A673 (cell line): Measurements from ENCODE around the gene KCNQ4. TPM values are rescaled to one million over a fixed set of nuclear protein-coding genes. Genes with fewer than 3 reads are reported as not detected.

ENCODE experiments used
- BruUV-seq: library from RNA; stranded (reverse); fragments of 400-500 nt; replicated peaks from 2 replicates; lab custom pipeline; 2021; lab: Mats Ljungman, UMichigan
- CTCF ChIA-PET: fragments of 300-600 bp; sonication (Branson Sonifier 250); formaldehyde crosslinking; loops from one replicate; lab custom pipeline; 2022; ENCODE audit warnings: antibody characterized with exemption; lab: Charles Lee
- POLR2A ChIA-PET: fragments of 300-600 bp; sonication (Branson Sonifier 250); formaldehyde crosslinking; loops from one replicate; lab custom pipeline; 2022; ENCODE audit warnings: antibody characterized with exemption; ENCODE audit not compliant: low non-redundant PET; lab: Charles Lee
- DNase-seq: peaks from one replicate; pipeline ENCODE4 v3.0.0-alpha.2; 2015; ENCODE audit warnings: low spot score
- H3K27ac ChIP-seq: fragments of 200-600 bp; sonication (generic); 2 replicates; pipeline ENCODE4 v1.5.1; 2016; ENCODE audit warnings: mixed run types, low read depth, mild to moderate bottlenecking, mixed read lengths, antibody characterized with exemption, low read length; ENCODE audit not compliant: poor library complexity, severe bottlenecking
- H3K27me3 ChIP-seq: fragments of 200-600 bp; sonication (generic); replicated peaks from 2 replicates; pipeline ENCODE4 v1.6.1; 2017; ENCODE audit warnings: mixed run types, low read depth, mild to moderate bottlenecking, mixed read lengths, antibody characterized with exemption, low read length; ENCODE audit not compliant: insufficient read depth, poor library complexity
- H3K36me3 ChIP-seq: fragments of 200-600 bp; sonication (generic); 2 replicates; pipeline ENCODE4 v1.6.1; 2016; ENCODE audit warnings: mixed run types, mild to moderate bottlenecking, mixed read lengths, antibody characterized with exemption, low read length; ENCODE audit not compliant: insufficient read depth, poor library complexity, severe bottlenecking
- H3K4me1 ChIP-seq: fragments of 200-600 bp; sonication (generic); 2 replicates; pipeline ENCODE4 v1.6.1; 2017; ENCODE audit warnings: mixed run types, mild to moderate bottlenecking, mixed read lengths, antibody characterized with exemption, low read length; ENCODE audit not compliant: insufficient read depth, poor library complexity, severe bottlenecking
- H3K4me3 ChIP-seq: fragments of 200-600 bp; sonication (generic); 2 replicates; pipeline ENCODE4 v1.5.1; 2016; ENCODE audit warnings: low read depth, mixed run types, mild to moderate bottlenecking, mixed read lengths, low read length; ENCODE audit not compliant: poor library complexity, severe bottlenecking
- H3K9me3 ChIP-seq: fragments of 200-600 bp; sonication (generic); 2 replicates; pipeline ENCODE4 v1.6.1; 2016; ENCODE audit warnings: mixed run types, low read depth, mild to moderate bottlenecking, mixed read lengths, antibody characterized with exemption, low read length; ENCODE audit not compliant: poor library complexity, severe bottlenecking
- EZH2 ChIP-seq: fragments of 200-600 bp; sonication (generic); IDR thresholded peaks from 2 replicates; pipeline ENCODE4 v1.6.1; 2017; ENCODE audit warnings: borderline replicate concordance, low read depth, mild to moderate bottlenecking, mixed read lengths, antibody characterized with exemption, low read length; ENCODE audit not compliant: poor library complexity, severe bottlenecking
- intact Hi-C: fragments of 100-400 bp; cut with micrococcal nuclease; formaldehyde crosslinking; loops from one replicate; pipeline ENCODE4 v1.10.0; 2022; ENCODE audit not compliant: unreplicated experiment
- total RNA-seq: library from RNA; stranded (reverse); gene quantifications from 2 replicates; pipeline ENCODE4 v1.2.3, GENCODE V29; 2021
- TF ChIP-seq, protein P1 (sequence below): fragments of 300-800, 200-600 bp; sonication (generic); conservative IDR thresholded peaks from 2 replicates; pipeline ENCODE4 v1.5.1; 2017; ENCODE audit warnings: low read depth, mild to moderate bottlenecking, antibody characterized with exemption, low read length, moderate library complexity, mixed read lengths

The KCNQ4 gene
- total RNA-seq, 1 experiment from 2014 or later, result 0.62 TPM

DNA sequence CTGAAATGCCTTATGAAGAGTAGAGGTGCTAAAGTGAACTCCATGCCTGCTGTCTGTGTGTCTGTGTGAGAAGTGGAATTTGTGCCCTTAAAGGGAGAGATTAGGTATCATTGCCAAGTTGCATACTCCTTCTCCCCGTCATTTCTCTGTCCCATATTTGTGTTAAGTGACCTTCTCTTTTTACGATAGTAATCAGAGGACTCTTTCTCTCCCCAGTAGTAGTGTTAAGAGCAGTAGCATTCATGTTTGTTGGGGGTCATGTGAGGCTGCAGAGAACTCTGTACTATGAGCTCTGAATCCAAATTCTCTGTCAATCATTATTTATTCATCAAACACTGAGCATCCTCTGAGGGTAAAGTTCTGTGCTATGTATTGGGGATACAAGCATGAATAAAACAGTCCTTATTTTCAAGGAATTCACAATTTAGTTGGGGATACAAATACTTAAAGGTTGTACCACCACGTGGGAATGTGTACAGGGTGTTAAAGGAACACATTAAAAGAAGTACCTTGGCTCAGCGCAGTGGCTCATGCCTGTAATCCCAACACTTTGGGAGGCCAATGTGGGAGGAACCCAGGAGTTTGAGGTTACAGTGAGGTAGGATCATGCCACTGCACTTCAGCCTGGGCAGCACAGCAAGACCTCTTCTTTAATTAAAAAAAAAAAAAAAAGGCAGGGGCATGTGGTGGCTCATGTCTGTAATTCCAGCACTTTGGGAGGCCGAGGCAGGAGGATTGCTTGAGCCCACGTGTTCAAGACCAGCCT lies 24.8 kb upstream of the KCNQ4 start:
- POLR2A ChIA-PET, result no interaction called here

DNA sequence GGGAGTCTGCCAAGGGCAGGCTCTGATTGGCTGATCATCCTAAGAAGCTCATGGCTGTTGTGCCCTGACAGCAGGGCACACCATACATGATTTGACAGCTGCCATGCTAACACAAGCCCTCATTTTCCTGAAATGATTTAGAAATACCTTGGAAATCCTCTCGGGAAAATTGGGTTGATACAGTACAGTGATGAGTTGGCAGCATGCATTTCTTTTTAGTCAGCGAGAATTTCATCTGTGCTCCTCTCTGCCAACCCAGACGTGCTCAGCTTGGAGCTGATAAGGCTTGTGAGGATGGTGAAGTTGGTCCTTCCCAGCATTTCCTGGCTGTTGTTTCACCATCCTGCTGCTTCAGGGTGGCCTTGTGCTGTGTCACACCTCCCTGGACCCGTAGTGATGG lies 22.6 kb upstream of the KCNQ4 start:
- H3K4me3 ChIP-seq, result no peak overlapping the region
- intact Hi-C loops, result no loop called here
- no peaks in the 10 kb centered on the region for H3K9me3 ChIP-seq
- CTCF ChIA-PET, result interaction anchor here (0.6 kb wide), 1 partner anchor 14 kb away, joined by 3 read pairs; no protein-coding TSS in a partner anchor
- POLR2A ChIA-PET, result no interaction called here
- H3K27ac ChIP-seq, result no peak overlapping the region
- peaks cover 15% of the 10 kb centered on the region for H3K4me1 ChIP-seq
- TF ChIP-seq, protein P1, sequence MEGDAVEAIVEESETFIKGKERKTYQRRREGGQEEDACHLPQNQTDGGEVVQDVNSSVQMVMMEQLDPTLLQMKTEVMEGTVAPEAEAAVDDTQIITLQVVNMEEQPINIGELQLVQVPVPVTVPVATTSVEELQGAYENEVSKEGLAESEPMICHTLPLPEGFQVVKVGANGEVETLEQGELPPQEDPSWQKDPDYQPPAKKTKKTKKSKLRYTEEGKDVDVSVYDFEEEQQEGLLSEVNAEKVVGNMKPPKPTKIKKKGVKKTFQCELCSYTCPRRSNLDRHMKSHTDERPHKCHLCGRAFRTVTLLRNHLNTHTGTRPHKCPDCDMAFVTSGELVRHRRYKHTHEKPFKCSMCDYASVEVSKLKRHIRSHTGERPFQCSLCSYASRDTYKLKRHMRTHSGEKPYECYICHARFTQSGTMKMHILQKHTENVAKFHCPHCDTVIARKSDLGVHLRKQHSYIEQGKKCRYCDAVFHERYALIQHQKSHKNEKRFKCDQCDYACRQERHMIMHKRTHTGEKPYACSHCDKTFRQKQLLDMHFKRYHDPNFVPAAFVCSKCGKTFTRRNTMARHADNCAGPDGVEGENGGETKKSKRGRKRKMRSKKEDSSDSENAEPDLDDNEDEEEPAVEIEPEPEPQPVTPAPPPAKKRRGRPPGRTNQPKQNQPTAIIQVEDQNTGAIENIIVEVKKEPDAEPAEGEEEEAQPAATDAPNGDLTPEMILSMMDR, result no peak
- no peak for TF ChIP-seq EZH2
- BruUV-seq, result no TSS peak
- DNase-seq, result no peak
- peaks cover 53% of the 10 kb centered on the region for H3K36me3 ChIP-seq
- H3K27me3 ChIP-seq, result no peaks in the 10 kb centered on the region

More for the DNA sequence above, 24.8 kb upstream of the KCNQ4 start:
- BruUV-seq, result no TSS peak
- intact Hi-C loops, result no loop called here
- Histone ChIP-seq H3K4me1 (peaks cover 3% of the 10 kb centered on the region), H3K9me3 (no peaks in the 10 kb centered on the region), H3K27me3 (no peaks in the 10 kb centered on the region), H3K27ac (no peak overlapping the region), H3K36me3 (peaks cover 71% of the 10 kb centered on the region), H3K4me3 (no peak overlapping the region)
- no peak for TF ChIP-seq EZH2
- TF ChIP-seq, protein P1, result no peak
- CTCF ChIA-PET, result no interaction called here
- DNase-seq, result no peak

DNA sequence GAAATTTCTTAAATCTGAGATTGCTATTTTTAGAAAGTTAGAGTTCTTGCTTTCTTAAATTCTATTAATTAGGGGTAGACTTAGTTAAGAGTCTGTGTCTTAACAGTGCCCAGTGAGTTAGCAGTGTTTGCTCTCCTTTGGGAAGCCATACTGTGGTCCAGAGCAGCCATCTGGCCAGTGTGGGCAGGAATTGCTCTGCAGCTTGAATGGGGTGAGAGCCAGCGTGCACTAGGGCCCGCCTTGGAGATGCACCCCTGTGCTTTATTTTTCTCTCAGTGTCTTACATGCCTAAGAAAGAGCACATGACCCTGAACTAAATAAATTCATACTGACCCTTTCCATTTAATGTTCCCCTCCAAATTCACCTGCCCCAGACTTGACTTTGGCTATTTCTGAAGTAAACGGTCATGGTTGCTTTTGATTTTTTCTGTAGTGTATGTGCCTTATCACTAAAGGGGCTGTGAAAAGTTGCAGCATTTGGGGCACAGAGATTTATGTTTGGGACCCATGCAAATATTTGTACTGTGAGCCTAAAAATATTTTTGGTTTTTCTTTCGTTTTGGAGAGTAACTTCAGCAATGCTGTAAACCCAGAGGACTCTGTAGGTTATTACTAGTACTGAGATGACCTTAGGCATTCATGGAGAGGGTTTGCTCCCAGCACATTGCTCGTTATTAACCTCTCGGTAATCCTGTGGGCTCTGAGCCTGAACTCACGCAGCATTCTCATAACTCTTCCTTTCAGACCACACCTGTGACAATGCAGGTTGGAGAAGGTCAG lies 21.3 kb upstream of the KCNQ4 start:
- CTCF ChIA-PET, result no interaction called here
- H3K9me3 ChIP-seq, result no peaks in the 10 kb centered on the region
- POLR2A ChIA-PET, result no interaction called here
- H3K4me3 ChIP-seq, result no peak overlapping the region
- H3K27me3 ChIP-seq, result no peaks in the 10 kb centered on the region
- H3K27ac ChIP-seq, result no peak overlapping the region
- no peak for DNase-seq
- intact Hi-C loops, result no loop called here
- peaks cover 15% of the 10 kb centered on the region for H3K4me1 ChIP-seq
- peaks cover 54% of the 10 kb centered on the region for H3K36me3 ChIP-seq
- TF ChIP-seq, protein P1, result no peak
- no peak for TF ChIP-seq EZH2
- no TSS peak for BruUV-seq
